NCI-H2196 (cell line): Measurements from ENCODE around the gene SLC41A3.
"Not testable (repeated sequence)": the region's sequence is repeated elsewhere in the genome, so short reads cannot be mapped to it uniquely, and the experiment has no call there.

Source experiments
- DNase-seq: peaks from one replicate; lab custom pipeline; 2025; ENCODE audit not compliant: unreplicated experiment; lab: John Stamatoyannopoulos, UW

Gene SLC41A3

GRCh38 chr3:126056681-126057500 is 27.0 kb downstream of the SLC41A3 start:
- no peak for DNase-seq

- no peak for DNase-seq
These were observed 27.8 kb downstream of the SLC41A3 start for GRCh38 chr3:126056088-126056487.

GRCh38 chr3:126054870-126055269 is 29.1 kb downstream of the SLC41A3 start:
- DNase-seq = no peak

GRCh38 chr3:126053949-126054569 is 29.9 kb downstream of the SLC41A3 start:
- no peak for DNase-seq

- DNase-seq = no peak
These were observed 30.4 kb downstream of the SLC41A3 start for GRCh38 chr3:126053513-126053912.

- DNase-seq = no peak
These were observed 31.5 kb downstream of the SLC41A3 start for GRCh38 chr3:126052196-126053058.

- no peak for DNase-seq
These were observed 32.2 kb downstream of the SLC41A3 start for GRCh38 chr3:126051741-126052140.

- DNase-seq = no peak
These were observed 32.7 kb downstream of the SLC41A3 start for GRCh38 chr3:126051234-126051633.

- no peak for DNase-seq
These were observed 33.3 kb downstream of the SLC41A3 start for GRCh38 chr3:126050626-126051025.

GRCh38 chr3:126050050-126050392 is 33.9 kb downstream of the SLC41A3 start:
- DNase-seq = no peak

- no peak for DNase-seq
These were observed 34.5 kb downstream of the SLC41A3 start for GRCh38 chr3:126049289-126050049.

- DNase-seq = no peak
These were observed 43.5 kb downstream of the SLC41A3 start for GRCh38 chr3:126040386-126040785.

GRCh38 chr3:126039870-126040269 is 44.1 kb downstream of the SLC41A3 start:
- DNase-seq = no peak

GRCh38 chr3:126038791-126039190 is 45.1 kb downstream of the SLC41A3 start:
- DNase-seq = not testable (repeated sequence)

- DNase-seq = no peak
These were observed 47.8 kb downstream of the SLC41A3 start for GRCh38 chr3:126036056-126036549.

GRCh38 chr3:126035362-126036050 is 48.4 kb downstream of the SLC41A3 start:
- DNase-seq = no peak

- peak; percentile 36 for DNase-seq
These were observed 49.2 kb downstream of the SLC41A3 start for GRCh38 chr3:126034481-126035361.

- DNase-seq = no peak
These were observed 50.2 kb downstream of the SLC41A3 start for GRCh38 chr3:126033765-126034164.

GRCh38 chr3:126033051-126033745 is 50.7 kb downstream of the SLC41A3 start:
- DNase-seq = no peak
